SK-N-DZ (cell line): ENCODE results near the gene PTK7.
"Not testable (repeated sequence)": the region's sequence is repeated elsewhere in the genome, so short reads cannot be mapped to it uniquely, and the experiment has no call there.

Experiments used
- DNase-seq: peaks from one replicate; pipeline ENCODE4 v3.0.0-alpha.2; 2015; ENCODE audit warnings: low spot score

Gene PTK7

DNA sequence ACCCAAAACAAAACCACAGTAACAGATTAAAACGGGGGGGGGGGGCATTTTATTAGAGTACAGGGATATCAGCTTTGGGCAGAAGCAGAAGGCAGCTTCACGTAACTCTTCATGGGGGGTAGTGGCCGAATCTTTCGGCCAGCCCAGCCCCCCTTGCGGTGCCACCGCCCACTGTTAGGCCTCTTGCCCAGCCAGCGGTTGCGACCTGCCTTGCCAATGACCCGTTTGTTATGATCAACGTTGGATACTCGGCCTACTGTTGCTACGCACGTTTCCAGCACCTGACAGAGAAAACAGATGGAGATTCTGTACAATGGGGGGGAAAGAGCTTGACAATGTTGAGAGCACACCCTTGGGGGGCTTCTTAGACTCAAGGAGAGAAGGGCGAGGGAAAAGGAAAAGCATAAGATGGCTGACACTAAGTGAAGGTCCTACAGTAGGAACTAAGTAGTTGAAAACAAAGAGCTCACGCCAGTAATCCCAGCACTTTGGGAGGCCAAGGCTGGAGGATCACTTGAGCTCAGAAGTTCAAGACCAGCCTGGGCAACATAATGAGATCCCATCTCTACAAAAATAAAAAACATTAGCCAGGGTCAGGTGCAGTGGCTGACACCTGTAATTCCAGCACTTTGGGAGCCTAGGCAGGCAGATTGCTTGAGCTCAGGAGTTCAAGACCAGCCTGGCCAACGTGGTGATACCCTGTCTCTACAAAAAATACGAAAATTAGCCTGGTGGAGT, 21.7 kb upstream of the PTK7 start:
- no peak for DNase-seq

DNA sequence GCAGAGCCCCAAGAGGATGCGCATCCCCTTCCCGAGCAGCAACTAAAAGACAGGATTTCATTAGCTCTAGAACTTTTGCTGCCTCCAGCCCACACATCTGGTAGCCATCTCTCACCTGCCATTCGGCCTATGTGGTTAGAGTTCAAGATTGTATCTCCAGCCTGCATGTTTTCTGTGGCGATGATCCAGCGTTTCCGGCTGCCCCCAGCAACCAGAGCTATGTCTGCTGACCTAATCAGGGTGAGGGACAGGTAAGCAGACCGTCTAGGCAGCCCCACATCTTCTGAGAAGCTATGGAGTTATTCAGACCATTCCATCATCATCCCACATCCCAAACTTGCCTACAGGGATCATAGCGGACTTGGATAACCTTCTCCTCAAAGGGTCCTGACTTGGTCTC, 20.1 kb upstream of the PTK7 start:
- no peak for DNase-seq

DNA sequence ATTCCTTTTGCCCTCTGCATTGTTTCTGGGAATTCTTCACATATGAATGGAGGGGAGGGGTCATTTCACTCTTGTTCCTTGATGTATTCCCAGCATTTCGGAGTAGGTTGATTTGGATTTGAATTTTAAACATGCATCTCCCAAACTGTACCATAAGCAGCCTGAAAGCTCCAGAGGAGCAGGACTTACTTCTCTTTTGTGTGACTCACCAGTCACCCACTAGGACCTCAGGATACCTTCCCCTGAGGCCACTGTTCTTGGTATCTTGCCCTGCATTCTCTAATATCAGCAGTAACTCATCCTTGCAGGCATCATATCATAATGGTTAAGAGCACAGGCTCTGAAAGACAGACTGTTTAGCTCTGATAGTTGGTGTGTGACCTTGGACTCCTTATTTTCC, 17.6 kb upstream of the PTK7 start:
- DNase-seq: no peak

DNA sequence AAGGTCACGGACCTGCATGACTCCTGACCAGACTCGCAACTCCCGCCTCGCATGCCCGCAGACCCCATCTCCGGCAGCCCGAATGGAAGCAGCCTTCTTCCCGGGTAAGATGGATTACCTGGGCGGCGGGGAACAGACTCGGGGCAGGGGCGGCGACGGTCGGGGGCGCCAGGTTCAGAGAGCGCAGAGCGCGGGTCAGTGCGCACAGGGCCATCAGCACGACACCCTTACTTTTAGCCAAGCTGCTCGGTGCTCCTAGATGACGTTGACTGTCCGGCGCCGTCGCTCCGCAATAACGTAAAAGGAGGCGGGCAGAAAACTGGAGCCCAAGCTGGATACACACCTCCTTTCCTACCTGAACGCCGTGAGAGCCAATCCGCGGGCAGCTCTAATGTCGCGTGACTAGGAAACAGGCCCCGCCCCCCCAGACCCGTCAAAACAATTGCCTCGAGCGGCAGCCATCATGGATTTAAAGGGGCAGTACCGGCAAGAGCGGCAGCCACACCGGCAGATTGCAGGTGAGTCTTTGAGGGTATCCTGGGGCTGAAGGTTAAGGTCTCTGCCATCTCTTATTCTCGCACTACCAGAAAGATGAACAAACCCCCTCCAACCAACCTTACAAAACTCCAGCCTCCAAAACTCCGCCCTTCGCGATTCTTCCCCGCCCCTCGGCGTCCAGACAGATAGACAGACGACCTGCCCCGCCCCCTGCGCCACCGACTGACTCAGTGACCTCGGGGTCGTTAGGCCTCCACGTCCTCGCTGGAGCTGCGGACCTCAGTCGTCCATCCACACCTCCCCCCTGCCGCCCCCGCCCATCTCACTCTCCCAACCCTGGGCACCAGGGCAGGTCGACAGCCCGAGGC, 16.7 kb upstream of the PTK7 start, which contains the start of the genes KLC4 and MRPL2:
TSS of gene KLC4 (plus strand) at position 464 of the 866 bp plus-strand sequence. CDS start 1,705 bp downstream, outside the sequence.
TSS of gene MRPL2 (minus strand) at position 267 of the 866 bp plus-strand sequence. CDS start at position 214, 53 bp downstream.
- DNase-seq: peak; percentile 99

DNA sequence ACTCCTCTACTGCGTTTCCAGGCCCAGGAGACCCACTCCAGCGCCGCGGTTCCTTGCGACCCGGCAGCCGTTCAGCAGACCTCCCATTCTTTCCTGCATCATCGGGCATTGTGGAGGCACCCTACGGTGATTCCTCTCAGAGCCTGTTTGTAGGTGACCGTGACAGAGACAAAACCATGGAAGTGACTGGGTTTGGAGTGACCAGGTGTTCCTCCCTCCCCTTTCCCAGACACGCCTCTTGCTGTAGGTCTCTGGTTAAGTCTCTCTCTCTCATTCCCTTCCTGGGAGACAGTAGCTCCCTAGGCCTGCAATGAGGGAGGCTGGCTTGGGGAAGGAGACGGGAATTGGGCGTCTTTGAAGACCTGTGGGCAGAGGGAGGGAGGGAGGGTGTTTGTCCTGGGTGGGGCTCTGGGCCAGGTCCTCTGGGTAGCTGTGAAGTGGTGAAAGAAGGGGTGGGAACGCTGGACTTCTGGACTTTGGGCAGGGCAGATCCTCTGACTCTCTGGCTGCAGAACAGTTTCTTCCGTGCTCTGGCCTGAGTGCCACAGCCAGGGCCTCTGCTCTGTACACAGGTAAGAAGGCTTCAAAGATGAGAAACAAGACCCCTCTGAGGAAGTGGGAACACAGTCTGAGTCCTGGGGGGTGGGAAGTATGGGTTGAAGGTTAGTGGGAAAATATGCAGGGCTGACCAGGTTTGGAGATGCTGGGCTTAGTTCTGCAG, 15.9 kb upstream of the PTK7 start:
- peak; percentile 29 for DNase-seq

DNA sequence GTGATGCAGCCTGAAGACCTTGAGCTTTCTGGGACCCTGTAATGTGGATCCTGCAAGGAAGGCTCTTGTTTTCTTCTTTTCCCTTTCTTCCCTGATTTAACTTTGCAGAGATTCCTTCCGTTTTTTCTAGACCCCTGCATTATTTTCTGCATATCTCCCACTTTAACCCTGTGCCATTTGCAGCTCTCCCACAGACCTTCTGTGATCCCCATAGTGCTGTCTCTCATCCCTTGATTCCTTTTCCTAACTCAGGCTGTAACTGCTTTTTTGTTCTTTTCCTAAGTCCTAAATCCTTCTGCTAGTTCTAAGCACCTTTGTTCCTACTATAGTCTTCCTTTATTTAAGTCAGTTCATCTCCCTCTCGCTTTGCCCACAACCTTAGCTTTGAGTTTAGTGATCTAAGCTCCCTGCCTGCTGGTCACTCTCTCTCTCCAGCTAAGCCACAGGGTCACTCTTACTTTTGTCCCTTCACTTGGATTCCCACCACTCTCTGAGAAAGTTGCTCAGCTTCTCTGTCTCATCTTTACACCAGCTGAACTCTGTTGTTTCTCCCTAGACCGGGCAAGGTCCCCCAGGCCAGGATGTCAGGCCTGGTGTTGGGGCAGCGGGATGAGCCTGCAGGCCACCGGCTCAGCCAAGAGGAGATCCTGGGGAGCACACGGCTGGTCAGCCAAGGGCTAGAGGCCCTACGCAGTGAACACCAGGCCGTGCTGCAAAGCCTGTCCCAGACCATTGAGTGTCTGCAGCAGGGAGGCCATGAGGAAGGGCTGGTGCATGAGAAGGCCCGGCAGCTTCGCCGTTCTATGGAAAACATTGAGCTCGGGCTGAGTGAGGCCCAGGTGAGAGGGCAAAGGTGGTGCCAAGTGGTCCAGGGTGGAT, 15.1 kb upstream of the PTK7 start:
- DNase-seq: no peak

DNA sequence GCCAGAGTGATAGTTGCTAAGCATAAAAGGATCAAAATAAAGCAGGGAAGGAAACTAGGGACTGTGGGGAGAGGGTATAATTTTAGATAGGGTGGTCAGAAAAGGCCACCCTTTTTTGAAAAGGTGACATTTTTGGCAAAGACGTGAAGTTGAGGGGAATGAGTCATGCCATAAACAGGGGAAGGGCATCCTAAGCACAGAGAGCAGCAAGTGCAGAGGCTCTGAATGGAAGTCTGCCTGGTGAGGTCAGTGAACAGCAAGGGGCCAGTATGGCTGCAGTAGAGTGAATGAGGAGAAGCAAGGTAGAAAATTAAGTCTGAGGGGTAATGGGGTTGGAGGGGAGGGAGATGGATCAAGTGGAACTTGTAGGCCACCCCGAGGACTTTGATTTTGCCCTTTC, 14.3 kb upstream of the PTK7 start:
- no peak for DNase-seq

DNA sequence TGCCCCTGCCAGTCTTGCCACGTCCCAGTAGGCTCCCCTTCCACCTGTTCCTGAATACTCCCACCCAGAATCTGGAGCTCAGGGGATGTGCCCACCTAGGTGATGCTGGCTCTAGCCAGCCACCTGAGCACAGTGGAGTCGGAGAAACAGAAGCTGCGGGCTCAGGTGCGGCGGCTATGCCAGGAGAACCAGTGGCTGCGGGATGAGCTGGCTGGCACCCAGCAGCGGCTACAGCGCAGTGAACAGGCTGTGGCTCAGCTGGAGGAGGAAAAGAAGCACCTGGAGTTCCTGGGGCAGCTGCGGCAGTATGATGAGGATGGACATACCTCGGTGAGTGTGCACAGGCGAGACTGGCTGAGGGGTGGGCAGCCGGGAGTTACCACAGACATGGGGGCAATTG, 13.3 kb upstream of the PTK7 start:
- DNase-seq: no peak

DNA sequence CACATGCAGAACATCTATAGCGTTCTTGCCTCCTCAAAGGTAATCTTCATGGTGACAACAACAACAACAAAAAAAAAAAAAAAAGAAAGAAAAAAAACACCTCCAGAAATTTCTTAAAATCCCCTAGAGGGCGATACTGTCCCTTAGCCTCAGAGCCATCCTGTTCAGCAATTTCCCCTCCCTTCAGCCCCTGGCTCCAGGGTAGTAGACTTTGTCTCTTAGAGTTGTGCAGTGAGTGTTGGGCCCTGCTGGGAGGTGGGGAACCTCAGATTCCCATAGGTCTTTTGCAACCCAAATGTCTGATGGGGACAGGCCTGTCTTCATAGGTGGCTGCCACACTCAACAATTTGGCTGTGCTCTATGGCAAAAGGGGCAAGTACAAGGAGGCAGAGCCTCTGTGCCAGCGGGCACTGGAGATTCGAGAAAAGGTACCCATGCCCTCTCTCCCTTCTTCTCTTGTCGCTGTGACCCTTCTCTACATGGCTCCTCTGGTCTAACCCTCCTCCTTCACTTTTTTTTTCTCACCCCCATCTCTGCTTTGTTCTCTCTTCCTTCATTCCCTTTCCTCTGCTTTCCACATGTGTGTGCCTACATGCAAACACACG, 6.0 kb upstream of the PTK7 start:
- DNase-seq: peak; percentile 65

DNA sequence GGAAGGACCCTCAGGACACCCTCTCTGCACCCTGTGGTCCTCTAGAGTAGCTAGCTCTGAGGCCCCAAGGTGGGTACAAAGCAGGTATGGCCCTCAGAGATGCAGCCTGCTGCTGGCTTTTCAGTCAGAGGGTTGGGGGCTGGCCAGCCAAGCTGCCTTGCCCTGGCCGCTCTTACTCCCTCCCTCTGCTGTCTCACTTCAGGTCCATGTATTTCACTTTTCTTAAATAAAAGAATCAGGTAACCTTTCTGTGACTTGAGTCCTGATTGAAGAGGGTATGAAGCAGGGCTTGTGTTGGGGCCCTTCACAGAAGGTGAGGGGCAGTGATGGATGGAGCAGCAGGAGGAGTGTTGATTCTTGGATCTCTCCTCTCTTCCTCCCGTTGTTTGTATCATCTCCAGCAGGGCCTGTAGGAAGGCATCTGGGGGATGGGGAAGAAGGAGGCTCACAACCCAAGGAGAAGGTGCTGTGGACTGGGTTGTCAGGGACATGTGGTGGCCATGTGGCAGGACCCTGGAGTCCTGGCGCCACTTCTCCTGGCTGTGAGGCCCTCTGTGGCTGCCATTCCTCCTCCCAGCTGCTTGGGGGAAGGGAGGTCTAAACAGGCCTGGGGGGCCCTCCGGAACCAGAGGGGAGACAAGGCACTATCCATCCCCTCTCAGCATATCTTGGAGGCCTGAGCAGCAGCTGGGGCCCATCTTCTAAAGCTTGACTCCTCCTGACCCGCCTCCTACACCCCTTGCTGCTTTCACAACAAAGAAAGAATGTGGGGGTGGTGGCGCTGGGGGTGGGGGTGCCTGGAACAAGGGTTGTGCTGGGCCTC, 1.1 kb upstream of the PTK7 start:
- no peak for DNase-seq

DNA sequence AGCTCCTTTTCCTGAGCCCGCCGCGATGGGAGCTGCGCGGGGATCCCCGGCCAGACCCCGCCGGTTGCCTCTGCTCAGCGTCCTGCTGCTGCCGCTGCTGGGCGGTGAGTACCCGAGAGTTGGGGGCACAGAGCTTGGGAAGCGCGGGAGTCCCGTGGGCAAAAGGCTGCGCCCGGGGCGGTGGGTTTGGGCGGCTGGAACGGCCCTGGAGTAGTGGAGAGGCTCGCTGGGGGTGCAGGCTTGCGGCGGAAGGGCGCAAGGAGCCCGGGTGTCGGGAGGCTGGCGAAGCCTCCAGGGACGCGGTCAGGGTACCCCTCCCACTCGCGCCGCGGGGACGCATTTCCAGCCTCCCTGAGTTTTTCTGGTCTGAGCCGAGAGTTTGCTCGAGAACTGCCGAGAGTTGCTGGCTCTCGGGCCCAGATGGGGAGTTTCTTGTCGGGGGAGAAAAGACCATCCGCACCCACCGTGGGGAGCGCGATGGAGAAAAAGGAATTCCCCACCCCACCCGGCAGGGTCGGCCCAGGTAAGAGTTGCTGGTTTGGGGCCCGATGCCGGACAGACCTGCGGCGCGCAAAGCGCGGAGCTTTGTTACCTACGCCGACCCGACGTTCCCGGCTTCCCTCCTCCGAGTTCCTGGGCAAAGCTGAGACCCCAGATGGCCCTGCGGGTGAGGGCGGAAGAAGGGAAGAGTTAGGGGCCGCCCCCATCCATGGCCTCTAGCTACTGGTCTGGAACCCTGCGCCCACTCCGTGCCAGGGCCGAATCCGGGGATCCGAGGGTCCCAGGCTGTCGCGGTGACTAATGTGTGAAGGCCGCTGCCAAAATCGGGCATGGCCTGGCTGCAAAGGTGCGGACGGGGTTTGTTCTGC, 584 bp downstream of the PTK7 start:
- DNase-seq: peak; percentile 62

DNA sequence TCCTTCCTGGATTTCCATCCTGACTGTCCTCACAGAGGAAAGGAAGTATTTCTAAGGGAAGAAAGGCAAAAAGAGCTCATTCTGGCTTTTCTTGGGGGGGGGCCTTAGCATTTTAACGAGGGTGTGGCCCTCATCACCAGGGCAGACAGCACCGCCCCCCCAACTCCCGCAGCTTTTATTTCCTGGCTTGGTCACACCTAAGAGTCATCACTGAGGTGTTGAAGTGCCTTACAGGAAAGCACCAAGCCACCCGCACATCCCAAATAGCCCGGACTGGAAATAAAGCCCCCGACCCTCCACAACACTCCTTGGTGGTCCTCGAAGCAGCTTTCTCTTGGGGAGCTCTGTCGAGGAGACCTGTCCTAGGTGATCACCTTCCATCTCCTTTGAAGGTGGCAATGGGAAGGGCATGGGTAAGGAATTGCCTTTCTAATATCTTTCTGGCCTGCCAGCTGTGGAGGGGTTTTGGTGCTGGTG, 1.3 kb downstream of the PTK7 start:
- DNase-seq: no peak

DNA sequence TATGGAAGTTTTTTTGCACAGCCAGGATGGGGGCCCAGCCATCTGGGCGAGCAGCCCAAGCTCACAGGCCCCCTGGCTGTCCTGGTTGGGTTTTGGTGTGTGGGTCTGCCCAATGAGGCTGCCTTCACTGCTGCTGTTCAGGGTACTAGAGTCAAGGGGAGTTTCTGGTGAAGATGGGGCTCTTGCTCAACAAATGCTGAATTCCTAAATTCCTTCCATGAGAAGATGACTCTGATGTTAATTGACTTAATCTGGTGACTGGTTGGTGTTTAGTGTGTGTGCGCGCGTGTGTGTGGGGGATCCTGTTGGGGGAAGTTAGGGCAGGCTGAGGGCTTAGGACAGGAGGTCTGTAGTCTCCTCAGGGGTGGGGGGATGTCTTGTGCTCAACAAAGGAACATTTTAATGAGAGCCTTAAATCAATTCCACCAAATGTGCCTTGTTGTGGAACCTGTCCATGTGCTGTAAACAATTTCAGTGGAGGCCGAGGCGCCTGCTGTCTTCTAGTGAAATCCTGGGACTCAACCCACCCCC, 1.9 kb downstream of the PTK7 start:
- DNase-seq: no peak

DNA sequence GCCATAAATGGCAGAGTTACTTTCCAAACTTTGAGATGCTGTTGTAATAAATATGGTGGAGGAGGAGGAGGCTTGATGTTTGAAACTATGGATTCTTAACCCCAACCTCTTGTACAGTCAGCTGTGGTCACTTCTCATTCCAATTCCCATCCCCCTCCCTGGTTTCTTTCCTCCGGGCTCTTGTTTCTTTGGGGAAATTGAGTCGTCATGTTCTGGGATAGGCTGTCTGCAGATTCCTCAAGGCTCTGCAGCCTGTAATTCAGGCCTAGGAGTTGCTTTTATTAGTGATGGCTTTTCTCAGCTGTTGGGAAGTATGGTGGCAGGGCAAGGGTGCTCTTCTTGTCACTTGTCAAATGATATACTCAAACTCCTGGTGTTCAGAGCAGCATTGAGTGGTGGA, 2.6 kb downstream of the PTK7 start:
- no peak for DNase-seq

DNA sequence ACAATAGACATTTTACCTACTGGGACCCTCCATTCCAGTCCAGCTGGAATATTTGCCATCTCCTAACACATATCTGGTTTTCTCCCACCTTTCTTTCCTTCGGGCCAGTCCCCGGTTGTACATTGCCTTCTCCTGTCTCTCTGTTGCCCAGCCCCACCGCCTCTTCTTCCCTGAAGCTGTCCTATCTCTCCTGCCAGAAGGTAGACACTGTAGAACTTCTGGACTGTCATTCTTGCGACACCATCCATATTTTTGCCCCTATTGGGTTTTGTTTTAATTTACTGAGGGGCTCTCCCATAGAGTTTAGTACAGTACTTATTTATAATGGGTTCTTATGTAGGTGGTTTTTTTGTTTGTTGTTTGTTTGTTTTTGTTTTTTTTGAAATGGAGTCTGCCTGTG, 4.9 kb downstream of the PTK7 start:
- DNase-seq: no peak

DNA sequence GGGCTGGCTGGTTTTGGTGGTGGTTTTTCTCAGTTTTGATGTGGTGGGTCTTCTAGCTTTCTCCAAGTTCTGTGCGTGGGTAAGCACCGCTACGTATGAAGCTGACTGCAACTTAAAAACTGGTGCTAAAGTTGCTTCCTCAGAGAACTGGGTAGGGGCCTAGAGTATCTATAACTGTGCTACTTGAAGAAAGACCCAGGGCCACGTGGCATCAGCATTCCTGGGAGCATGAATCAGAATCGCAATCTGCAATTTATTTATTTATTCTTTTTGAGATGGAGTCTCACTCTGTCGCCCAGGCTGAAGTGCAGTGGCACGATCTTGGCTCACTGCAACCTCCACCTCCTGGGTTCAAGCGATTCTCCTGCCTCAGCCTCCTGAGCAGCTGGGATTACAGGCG, 5.8 kb downstream of the PTK7 start:
- DNase-seq: not testable (repeated sequence)

DNA sequence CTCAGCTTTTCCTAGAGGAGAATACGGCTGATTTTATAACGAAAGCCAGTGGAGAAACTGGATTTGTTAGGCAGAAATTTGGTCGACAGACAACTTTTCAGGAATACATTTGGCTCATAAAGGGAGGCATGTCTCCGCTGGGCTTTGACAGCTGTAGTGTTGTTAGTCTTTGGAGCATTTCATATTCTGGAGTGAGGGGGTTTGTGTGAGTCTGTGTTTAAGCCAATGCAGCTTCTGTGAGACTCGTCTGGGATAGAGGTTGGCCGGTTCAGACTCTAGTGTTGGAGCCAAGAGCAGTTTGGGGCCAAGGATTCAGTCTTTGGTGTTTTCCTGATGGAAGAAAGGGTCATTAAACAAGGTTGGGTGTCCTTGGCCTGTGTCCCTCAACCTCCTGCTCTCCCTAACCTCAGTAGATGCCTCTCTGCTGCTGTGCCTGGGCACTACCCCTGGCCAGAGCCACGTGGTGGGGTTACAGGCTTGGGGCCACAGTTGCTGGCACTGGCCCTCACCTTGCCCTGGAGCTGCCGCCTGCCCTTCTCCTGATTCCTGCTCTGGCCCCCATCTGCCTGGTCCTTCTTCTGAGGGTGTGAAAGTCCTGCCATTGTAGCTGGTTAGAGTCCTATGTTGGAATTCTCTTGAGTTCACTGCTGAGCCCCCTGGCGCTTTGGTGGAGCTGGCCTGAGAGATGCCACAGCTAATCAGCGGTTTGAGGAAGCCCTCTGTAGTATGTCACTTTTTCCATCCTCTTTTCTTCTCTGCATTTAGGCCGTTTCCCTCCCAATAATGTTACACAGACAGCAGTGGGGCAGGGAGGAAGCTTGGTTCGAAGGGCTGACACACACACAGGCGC, 6.9 kb downstream of the PTK7 start:
- no peak for DNase-seq
